ENCODE results near the gene SUMO3.

SUMO3 gene

GRCh38 chr21:44761011-44761729, 56.7 kb downstream of the SUMO3 start:
- no peak for DNase-seq

GRCh38 chr21:44760376-44760775, 57.5 kb downstream of the SUMO3 start:
- DNase-seq: no peak

- DNase-seq: no peak
Measured at GRCh38 chr21:44759628-44760285, 58.1 kb downstream of the SUMO3 start.

GRCh38 chr21:44758781-44759627, 58.9 kb downstream of the SUMO3 start:
- no peak for DNase-seq

GRCh38 chr21:44758141-44758561, 59.7 kb downstream of the SUMO3 start:
- DNase-seq: no peak

GRCh38 chr21:44757731-44758130, 60.1 kb downstream of the SUMO3 start:
- no peak for DNase-seq

GRCh38 chr21:44756423-44757185, 61.3 kb downstream of the SUMO3 start:
- DNase-seq: no peak

Measured in right kidney (tissue), 1 donor.